HG02943 (cell line): ENCODE measurements around the gene KCNH2.
"Not testable (repeated sequence)": the region's sequence is repeated elsewhere in the genome, so short reads cannot be mapped to it uniquely, and the experiment has no call there.

Experiments
- ATAC-seq: cut with Tn5 transposase; IDR thresholded peaks from one replicate; pipeline ENCODE4 v1.9.1; 2021; ENCODE audit warnings: mild to moderate bottlenecking, low read depth, moderate library complexity; ENCODE audit not compliant: unreplicated experiment

KCNH2 gene

GRCh38 chr7:150978126-150978789, at the start of gene KCNH2:
Gene KCNH2, minus strand, starts transcription at chr7:150978321. Its CDS starts 408 bp downstream, at chr7:150977913.
- no peak for ATAC-seq

GRCh38 chr7:151027728-151028130, 49.6 kb upstream of the KCNH2 start:
- peak; percentile 2 for ATAC-seq

DNA sequence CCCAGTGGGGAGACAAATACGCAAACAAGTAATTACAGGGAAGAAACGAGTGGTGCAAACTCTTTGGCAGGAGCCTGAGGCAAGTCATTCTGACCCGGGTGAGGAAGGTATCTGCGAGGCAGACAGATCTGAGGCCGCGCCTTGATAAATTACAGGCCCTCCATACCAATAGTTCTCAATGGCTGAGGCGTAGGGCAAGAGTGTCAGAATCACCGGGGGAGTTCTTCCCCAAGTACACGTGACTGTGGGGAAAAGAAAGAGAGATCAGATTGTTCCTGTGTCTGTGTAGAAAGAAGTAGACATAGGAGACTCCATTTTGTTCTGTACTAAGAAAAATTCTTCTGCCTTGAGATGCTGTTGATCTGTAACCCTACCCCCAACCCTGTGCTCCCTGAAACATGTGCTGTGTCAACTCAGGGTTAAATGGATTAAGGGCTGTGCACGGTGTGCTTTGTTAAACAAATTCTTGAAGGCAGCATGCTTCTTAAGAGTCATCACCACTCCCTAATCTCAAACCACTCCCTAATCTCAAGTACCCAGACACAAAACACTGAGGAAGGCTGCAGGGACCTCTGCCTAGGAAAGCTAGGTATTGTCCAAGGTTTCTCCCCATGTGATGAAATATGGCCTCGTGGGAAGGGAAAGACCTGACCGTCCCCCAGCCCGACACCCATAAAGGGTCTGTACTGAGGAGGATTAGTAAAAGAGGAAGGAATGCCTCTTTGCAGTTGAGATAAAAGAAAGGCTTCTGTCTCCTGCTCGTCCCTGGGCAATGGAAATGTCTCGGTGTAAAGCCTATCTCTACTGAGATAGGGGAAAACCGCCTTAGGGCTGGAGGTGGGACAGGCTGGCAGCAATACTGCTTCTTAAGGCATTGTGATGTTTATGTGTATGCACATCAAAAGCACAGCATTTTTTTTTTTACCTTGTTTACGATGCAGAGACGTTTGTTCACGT, 48.9 kb upstream of the KCNH2 start:
- ATAC-seq = not testable (repeated sequence)

GRCh38 chr7:151025924-151026671, 48.0 kb upstream of the KCNH2 start:
- ATAC-seq = no peak

GRCh38 chr7:151024435-151025056, 46.4 kb upstream of the KCNH2 start, which contains the start of gene ATG9B:
Gene ATG9B, minus strand, starts transcription at chr7:151024494. Its CDS starts 71 bp downstream, at chr7:151024423.
- ATAC-seq = no peak

GRCh38 chr7:151023232-151023631, 45.1 kb upstream of the KCNH2 start:
- no peak for ATAC-seq

GRCh38 chr7:151020231-151020630, 42.1 kb upstream of the KCNH2 start:
- ATAC-seq = no peak

DNA sequence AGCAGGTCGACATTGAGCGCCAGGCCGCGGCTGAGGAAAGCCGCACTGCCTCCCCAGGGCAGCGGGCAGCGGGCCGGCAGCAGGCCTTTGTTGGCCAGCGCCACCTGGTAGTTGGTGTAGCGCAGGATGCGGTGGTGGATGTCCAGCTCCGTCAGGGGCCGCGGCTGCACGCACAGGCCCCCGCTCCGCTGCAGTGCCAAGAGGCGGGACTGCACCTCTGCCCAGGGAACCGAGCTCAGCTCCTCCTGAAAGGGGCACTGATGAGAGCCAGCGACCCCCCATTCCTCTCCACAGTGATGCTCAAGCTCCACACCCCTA, 41.0 kb upstream of the KCNH2 start:
- ATAC-seq = no peak

GRCh38 chr7:151018421-151019129, 40.5 kb upstream of the KCNH2 start:
- ATAC-seq = no peak

DNA sequence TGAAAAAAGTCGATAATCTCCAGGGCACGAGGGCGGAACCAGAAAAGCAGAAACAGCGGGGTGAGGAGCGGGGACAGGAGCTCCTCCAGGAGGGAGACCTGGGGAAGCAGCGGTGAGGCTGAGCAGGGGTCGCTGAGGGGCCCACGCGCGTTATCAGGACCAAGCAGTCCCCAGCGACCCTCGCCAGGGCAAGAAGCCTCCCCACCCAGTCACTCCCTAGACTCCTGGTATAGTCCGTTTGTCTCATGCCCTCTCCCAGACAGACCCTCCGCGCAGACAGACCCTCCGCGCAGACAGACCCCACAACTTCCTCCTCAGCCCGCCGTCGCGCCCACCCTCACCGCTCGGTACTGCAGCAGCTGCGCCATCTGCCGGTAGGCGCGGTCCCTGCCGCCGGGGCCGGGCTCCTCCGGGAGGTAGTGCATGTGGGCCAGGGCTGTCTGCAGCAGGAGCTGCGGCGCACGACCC, 39.9 kb upstream of the KCNH2 start:
- no peak for ATAC-seq

DNA sequence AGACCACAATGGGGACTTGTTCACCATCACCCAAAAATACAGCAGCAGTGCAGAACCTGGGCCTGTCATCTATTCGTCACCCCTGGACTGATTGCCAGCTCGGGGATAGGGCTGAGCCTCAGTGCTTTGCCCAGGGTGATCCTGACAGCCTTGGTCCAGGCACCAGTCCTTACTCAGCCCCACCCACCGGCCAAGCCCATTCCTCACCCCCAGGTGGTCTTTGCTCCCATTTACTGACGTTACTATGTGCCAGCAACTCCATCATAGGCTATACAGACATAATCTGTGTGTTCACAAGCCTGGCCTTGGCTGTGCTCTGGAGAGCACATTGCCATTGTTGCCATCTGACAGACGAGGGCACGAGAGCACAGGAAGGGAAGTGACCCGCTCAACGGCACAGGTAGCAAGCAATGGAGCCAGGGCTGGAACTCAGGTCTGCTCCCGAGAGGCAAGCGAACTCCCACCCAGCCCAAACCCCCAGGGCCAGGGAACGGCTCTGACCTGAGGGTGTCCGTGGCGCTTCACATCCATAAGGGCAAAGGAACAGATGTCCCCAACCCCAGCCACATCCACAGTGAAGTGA, 39.3 kb upstream of the KCNH2 start:
- ATAC-seq = no peak

GRCh38 chr7:151016942-151017341, 38.8 kb upstream of the KCNH2 start:
- ATAC-seq = no peak

DNA sequence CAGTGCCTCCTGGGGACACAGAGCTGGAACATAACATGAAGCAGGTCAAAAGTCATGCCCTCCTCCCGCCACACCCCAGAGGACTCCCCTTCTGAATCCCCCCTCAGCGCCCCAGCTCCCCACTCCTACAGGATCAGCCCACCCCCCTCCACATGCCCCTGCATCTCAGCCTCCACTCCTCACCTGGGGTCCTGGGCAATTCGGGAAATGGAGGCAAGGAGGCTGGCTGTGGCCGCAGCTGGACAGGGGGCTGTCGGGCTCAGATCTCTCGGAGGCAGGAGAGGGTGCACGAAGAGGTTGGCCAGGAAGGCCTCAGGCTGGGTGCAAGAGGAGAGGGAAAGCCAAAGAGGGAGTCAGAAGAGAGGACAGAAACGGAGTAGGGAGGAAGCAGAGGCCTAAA, 38.4 kb upstream of the KCNH2 start:
- ATAC-seq = no peak

- no peak for ATAC-seq
These were observed 37.8 kb upstream of the KCNH2 start for GRCh38 chr7:151015967-151016366.

DNA sequence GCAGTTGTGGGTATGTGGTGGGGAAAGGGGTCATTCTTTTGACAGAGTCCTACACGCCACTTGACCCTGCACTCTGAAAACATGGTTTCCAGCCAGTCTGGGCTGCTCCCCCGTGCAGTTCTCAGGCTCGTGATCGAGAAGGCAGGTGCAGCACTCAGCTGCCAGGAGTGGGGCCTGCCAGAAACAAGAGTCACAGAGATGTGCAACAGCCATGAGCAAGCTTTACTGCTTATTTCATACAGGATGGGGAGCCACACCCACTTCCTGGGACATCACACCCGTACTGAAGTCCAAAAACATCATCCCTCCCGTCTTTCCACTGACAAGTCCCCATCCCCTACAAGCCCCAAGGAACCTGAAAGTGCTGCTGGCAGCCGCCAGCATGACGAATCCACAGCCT, 36.8 kb upstream of the KCNH2 start:
- ATAC-seq = no peak

GRCh38 chr7:151013733-151014497, 35.8 kb upstream of the KCNH2 start:
- peak; percentile 50 for ATAC-seq

DNA sequence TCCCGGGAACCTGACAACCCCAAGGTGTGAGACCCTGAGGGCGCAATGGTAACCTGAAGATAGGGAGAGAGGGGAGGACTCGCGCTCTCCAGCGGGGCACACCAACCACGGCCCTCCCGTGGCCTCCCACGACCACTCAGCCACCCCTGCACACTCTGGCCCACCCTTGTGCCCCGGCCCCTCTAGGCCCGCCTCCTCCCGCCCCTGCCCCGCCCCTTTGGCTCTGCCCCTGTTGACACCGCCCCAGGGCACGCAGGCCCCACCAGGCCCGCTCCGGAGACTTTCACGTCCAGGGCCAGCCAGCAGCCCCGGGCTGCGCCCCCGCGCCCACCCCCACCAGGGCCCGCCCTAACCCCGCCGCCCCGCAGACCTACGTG, 35.2 kb upstream of the KCNH2 start:
- ATAC-seq = no peak

- ATAC-seq = no peak
These were observed 34.8 kb upstream of the KCNH2 start for GRCh38 chr7:151012911-151013347.
